HFF-Myc (cell line): Measurements from ENCODE around the gene UFD1.

ENCODE experiments used
- DNase-seq: peaks from one replicate; pipeline ENCODE4 v3.0.0-alpha.2; 2011; ENCODE audit warnings: low read depth; ENCODE audit errors: extremely low read depth
- H3K4me3 ChIP-seq: replicated peaks from 2 replicates; pipeline ENCODE4 v1.5.1; 2011; ENCODE audit warnings: low read depth, mild to moderate bottlenecking, control low read depth, low read length
- CTCF ChIP-seq: IDR thresholded peaks from 2 replicates; pipeline ENCODE4 v1.5.1; 2012; ENCODE audit warnings: mild to moderate bottlenecking, low read depth, low read length, control low read depth; ENCODE audit errors: missing control alignments

Gene UFD1

DNA sequence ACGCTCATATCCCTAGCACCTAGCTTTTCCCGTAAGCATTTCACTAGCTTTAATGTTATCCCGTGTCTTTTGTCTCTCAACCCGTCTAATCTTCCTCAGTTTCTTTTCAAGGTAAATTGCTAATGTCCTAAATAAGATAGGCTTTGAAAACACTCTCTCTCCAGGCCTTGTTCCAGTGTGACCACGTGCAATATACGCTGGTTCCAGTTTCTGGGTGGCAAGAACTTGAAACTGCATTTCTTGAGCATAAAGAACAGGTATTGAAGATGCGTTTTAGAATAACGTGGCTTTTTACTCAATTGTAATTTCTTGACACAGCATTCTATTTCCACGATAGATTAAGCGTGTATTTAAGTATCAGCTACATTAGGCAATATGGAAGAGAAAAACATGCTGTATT is 1.8 kb upstream of the UFD1 start:
- no peak for TF ChIP-seq CTCF
- no peak for DNase-seq
- peak overlapping the region; percentile 71 for H3K4me3 ChIP-seq

- no peak for TF ChIP-seq CTCF
- H3K4me3 ChIP-seq, result peak overlapping the region; percentile 71
- DNase-seq, result no peak
These were observed 1.2 kb upstream of the UFD1 start for GRCh38 chr22:19480173-19480568.

- peak; percentile 97 for DNase-seq
- peak within 1 kb of the TSS; percentile 71 for H3K4me3 ChIP-seq
- TF ChIP-seq CTCF, result no peak
These were observed 571 bp upstream of the UFD1 start, which contains the start of gene CDC45 for GRCh38 chr22:19479355-19480172. Gene CDC45 (plus strand): TSS chr22:19479920. CDS start chr22:19479969, 49 bp downstream.

GRCh38 chr22:19478045-19478900 is 720 bp downstream of the UFD1 start:
- TF ChIP-seq CTCF, result peak; percentile 0
- peak overlapping the region; percentile 71 for H3K4me3 ChIP-seq
- DNase-seq, result no peak

DNA sequence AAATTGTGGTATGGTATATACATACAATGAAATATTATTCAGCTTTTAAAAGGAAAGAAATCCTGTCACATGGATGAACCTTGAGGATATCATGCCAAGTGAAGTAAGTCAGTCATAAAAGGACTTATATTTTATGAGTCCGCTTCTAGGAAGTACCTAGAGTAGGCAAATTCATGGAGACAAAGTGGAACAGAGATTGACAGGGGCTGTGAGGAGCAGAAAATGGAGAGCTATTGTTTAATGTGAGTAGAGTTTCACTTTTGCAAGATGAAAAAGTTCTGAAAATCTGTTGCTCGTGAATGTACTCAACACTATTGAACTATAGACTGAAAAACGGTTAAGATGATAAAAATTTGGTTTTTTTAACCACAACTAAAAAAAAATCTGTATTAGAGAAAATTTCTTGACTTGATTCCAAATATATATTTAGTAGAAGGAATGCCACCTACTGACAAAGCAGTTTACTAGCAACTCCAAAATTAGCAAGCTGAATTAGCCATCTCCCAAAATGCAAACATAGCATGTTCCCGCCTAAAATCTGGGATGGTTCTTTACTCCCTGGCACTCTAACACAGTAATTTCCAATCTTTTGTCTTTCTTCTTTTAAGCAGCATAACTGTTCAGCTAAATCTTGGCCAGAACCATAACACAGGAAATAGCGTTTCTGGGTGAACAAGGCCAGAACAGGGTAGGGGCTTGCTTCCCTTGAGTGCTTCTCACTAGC is 1.5 kb downstream of the UFD1 start:
- H3K4me3 ChIP-seq, result peak overlapping the region; percentile 71
- TF ChIP-seq CTCF, result peak; percentile 8
- DNase-seq, result no peak

GRCh38 chr22:19476023-19476422 is 3.0 kb downstream of the UFD1 start:
- DNase-seq, result no peak
- H3K4me3 ChIP-seq, result no peak overlapping the region
- no peak for TF ChIP-seq CTCF
